GM21825 (cell line): ENCODE measurements around the gene VSNL1.

Experiments used
- ATAC-seq: cut with Tn5 transposase; IDR thresholded peaks from one replicate; pipeline ENCODE4 v1.9.1; 2021; ENCODE audit warnings: mild to moderate bottlenecking, moderate library complexity; ENCODE audit not compliant: unreplicated experiment

VSNL1 gene

GRCh38 chr2:17579605-17580318 lies 39.3 kb downstream of the VSNL1 start:
- ATAC-seq, result no peak

- ATAC-seq, result no peak
Observed at GRCh38 chr2:17580319-17580715, 39.8 kb downstream of the VSNL1 start.

GRCh38 chr2:17581831-17582230 lies 41.3 kb downstream of the VSNL1 start:
- no peak for ATAC-seq

- no peak for ATAC-seq
Observed at GRCh38 chr2:17583166-17583565, 42.7 kb downstream of the VSNL1 start.

GRCh38 chr2:17583646-17584045 lies 43.1 kb downstream of the VSNL1 start:
- no peak for ATAC-seq

GRCh38 chr2:17584689-17585088 lies 44.2 kb downstream of the VSNL1 start:
- no peak for ATAC-seq

GRCh38 chr2:17587469-17587868 lies 47.0 kb downstream of the VSNL1 start:
- no peak for ATAC-seq

- no peak for ATAC-seq
Observed at GRCh38 chr2:17588031-17588430, 47.5 kb downstream of the VSNL1 start.

- no peak for ATAC-seq
Observed at GRCh38 chr2:17589406-17590035, 49.0 kb downstream of the VSNL1 start.

- no peak for ATAC-seq
Observed at GRCh38 chr2:17590342-17590911, 49.9 kb downstream of the VSNL1 start.

- no peak for ATAC-seq
Observed at GRCh38 chr2:17591846-17592245, 51.4 kb downstream of the VSNL1 start.

GRCh38 chr2:17592731-17593409 lies 52.4 kb downstream of the VSNL1 start:
- no peak for ATAC-seq

- ATAC-seq, result no peak
Observed at GRCh38 chr2:17593445-17593840, 52.9 kb downstream of the VSNL1 start.

GRCh38 chr2:17593841-17594491 lies 53.5 kb downstream of the VSNL1 start:
- no peak for ATAC-seq

GRCh38 chr2:17594533-17595401 lies 54.3 kb downstream of the VSNL1 start:
- no peak for ATAC-seq

- ATAC-seq, result no peak
Observed at GRCh38 chr2:17599617-17600016, 59.1 kb downstream of the VSNL1 start.

GRCh38 chr2:17600556-17601204 lies 60.2 kb downstream of the VSNL1 start:
- no peak for ATAC-seq

- ATAC-seq, result no peak
Observed at GRCh38 chr2:17604050-17604449, 63.6 kb downstream of the VSNL1 start.

- ATAC-seq, result no peak
Observed at GRCh38 chr2:17605696-17606095, 65.2 kb downstream of the VSNL1 start.

- no peak for ATAC-seq
Observed at GRCh38 chr2:17606851-17607250, 66.4 kb downstream of the VSNL1 start.
